SK-N-SH (cell line): ENCODE data around the gene POLL. TPM values are rescaled to one million over a fixed set of nuclear protein-coding genes. Genes with fewer than 3 reads are reported as not detected.

Source experiments
- CTCF ChIA-PET: fragments of 300-600, 350-600 bp; formaldehyde crosslinking; extraction: SDS; loops from one replicate; lab custom pipeline; 2021; lab: Yijun Ruan, JAX
- POLR2A ChIA-PET: fragments of 350-600 bp; sonication (Branson Sonifier 250); formaldehyde crosslinking; extraction: SDS; loops from one replicate; lab custom pipeline; 2020; ENCODE audit warnings: antibody characterized with exemption, inconsistent platforms; lab: Yijun Ruan, JAX
- DNase-seq: peaks from one replicate; pipeline ENCODE4 v3.0.0; 2012
- H2AFZ ChIP-seq: fragments of 200-600 bp; sonication (generic); 2 replicates; pipeline ENCODE4 v1.8.1; 2016; ENCODE audit warnings: antibody characterized with exemption, mild to moderate bottlenecking, low read depth
- H3F3A ChIP-seq: fragments of 200-600 bp; sonication (generic); replicated peaks from 2 replicates; pipeline ENCODE3; 2016; ENCODE audit warnings: antibody characterized with exemption, mild to moderate bottlenecking; ENCODE audit not compliant: insufficient read depth
- H3K27ac ChIP-seq, 2 experiments: fragments of 200-500 bp in 1 of 2; fragments of 200-600 bp in 1 of 2; sonication (Bioruptor generic) in 1 of 2; sonication (generic), shearing (Covaris generic) in 1 of 2; 2 replicates each; pipeline versions ENCODE4 v1.5.1 to v1.6.1; 2014 to 2016; ENCODE audit warnings: low read depth in 2 of 2, inconsistent platforms in 1 of 2, low read length in 1 of 2, mild to moderate bottlenecking in 1 of 2, mixed read lengths in 1 of 2
- H3K27me3 ChIP-seq: fragments of 200-600 bp; sonication (generic), shearing (Covaris generic); 2 replicates; pipeline ENCODE4 v1.6.1; 2016; ENCODE audit warnings: mixed run types; ENCODE audit not compliant: insufficient read depth
- H3K36me3 ChIP-seq, 2 experiments: fragments of 200-500 bp in 1 of 2; fragments of 200-600 bp in 1 of 2; sonication (Bioruptor generic) in 1 of 2; sonication (generic) in 1 of 2; replicated peaks in 1 of 2; 2 replicates each; pipeline versions ENCODE3 to v1.5.1; 2014 to 2016; ENCODE audit warnings: low read length in 1 of 2, mild to moderate bottlenecking in 1 of 2; ENCODE audit not compliant: insufficient read depth in 2 of 2, control insufficient read depth in 1 of 2
- H3K4me1 ChIP-seq, 2 experiments: fragments of 200-500 bp in 1 of 2; fragments of 200-600 bp in 1 of 2; sonication (Bioruptor generic) in 1 of 2; sonication (generic), shearing (Covaris generic) in 1 of 2; 2 replicates each; pipeline versions ENCODE4 v1.5.1 to v1.6.1; 2014 to 2016; ENCODE audit warnings: low read depth in 1 of 2, low read length in 1 of 2, mixed run types in 1 of 2; ENCODE audit not compliant: insufficient read depth in 2 of 2, control insufficient read depth in 1 of 2
- H3K4me2 ChIP-seq: fragments of 200-600 bp; sonication (generic), shearing (Covaris generic); 2 replicates; pipeline ENCODE4 v1.6.1; 2017; ENCODE audit warnings: mixed run types
- H3K4me3 ChIP-seq, 2 experiments: fragments of 200-500 bp in 1 of 2; fragments of 200-600 bp in 1 of 2; sonication (Bioruptor generic) in 1 of 2; sonication (generic), shearing (Covaris generic) in 1 of 2; 2 replicates each; pipeline versions ENCODE4 v1.5.1 to v1.8.1; 2014 to 2016; ENCODE audit warnings: low read depth in 2 of 2, inconsistent platforms in 1 of 2, low read length in 1 of 2, mild to moderate bottlenecking in 1 of 2, mixed read lengths in 1 of 2, moderate library complexity in 1 of 2
- H3K79me2 ChIP-seq: fragments of 200-600 bp; sonication (generic); 2 replicates; pipeline ENCODE4 v1.8.1; 2017; ENCODE audit warnings: mild to moderate bottlenecking; ENCODE audit not compliant: insufficient read depth
- H3K9ac ChIP-seq: fragments of 200-600 bp; sonication (generic); 2 replicates; pipeline ENCODE4 v1.6.1; 2017; ENCODE audit warnings: mixed run types
- H3K9me2 ChIP-seq: fragments of 200-600 bp; sonication (generic); 2 replicates; pipeline ENCODE4 v1.6.1; 2017; ENCODE audit warnings: mixed run types
- H3K9me3 ChIP-seq: fragments of 200-600 bp; sonication (generic); 2 replicates; pipeline ENCODE4 v1.6.1; 2017; ENCODE audit warnings: mixed run types, mild to moderate bottlenecking, moderate library complexity
- H4K20me1 ChIP-seq: fragments of 200-600 bp; sonication (generic); 2 replicates; pipeline ENCODE4 v1.6.1; 2017; ENCODE audit warnings: mild to moderate bottlenecking, mixed run types; ENCODE audit not compliant: insufficient read depth
- EZH2phosphoT487 ChIP-seq: fragments of 200-600 bp; sonication (generic); IDR thresholded peaks from 2 replicates; pipeline ENCODE4 v1.6.1; 2017; ENCODE audit warnings: low read depth, mixed run types, mild to moderate bottlenecking, antibody characterized with exemption, moderate library complexity, borderline replicate concordance
- JUND ChIP-seq: IDR thresholded peaks from 2 replicates; pipeline ENCODE4 v1.4.0; 2012
- RXRA ChIP-seq: IDR thresholded peaks from 2 replicates; pipeline ENCODE4 v1.4.0; 2012; ENCODE audit warnings: low read depth, mild to moderate bottlenecking, borderline replicate concordance
- TAF1 ChIP-seq: IDR thresholded peaks from 2 replicates; pipeline ENCODE4 v1.6.1; 2012; ENCODE audit warnings: low read depth, mild to moderate bottlenecking, low read length, moderate library complexity, borderline replicate concordance
- YY1 ChIP-seq: IDR thresholded peaks from 2 replicates; pipeline ENCODE4 v1.4.0; 2012; ENCODE audit warnings: low read depth, mild to moderate bottlenecking
- WGBS: methylation state at CpG from one replicate; pipeline ENCODE4 v1.1.6; 2017; ENCODE audit warnings: low lambda C conversion rate; 5-methylcytosine and 5-hydroxymethylcytosine counted together
- polyA plus RNA-seq, 3 experiments: library from polyadenylated mRNA; depleted of rRNA; stranded (reverse); fragments of >200 nt; gene quantifications; 2 replicates each; pipeline ENCODE4 v1.2.3, GENCODE V29; 2012
- TF ChIP-seq, protein P1 (sequence below): IDR thresholded peaks from 2 replicates; pipeline ENCODE4 v1.6.1; 2012; ENCODE audit warnings: mild to moderate bottlenecking, low read depth, low read length, moderate library complexity

POLL gene
- polyA plus RNA-seq, 1 of the 3 experiments (the other 2 are of a cell fraction): 22.0 TPM

DNA sequence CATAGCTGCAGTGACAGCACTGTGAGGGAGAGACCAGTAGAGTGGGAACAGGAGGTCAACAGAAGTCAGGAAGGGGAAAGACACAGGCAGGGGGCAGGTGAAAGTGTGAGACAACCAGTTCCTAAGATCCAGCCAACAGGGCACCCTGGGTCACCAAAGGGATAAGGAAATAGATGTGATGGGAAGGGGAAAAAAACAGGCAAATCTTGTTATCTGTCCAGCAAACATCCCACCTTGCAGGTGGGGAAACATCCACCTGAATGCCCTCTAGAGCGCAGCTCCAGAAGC, 42.5 kb upstream of the POLL start:
- ChIA-PET POLR2A (no interaction called here), CTCF (interaction anchor here (2.8 kb wide), 1 partner anchor 28 kb away, joined by 11 read pairs; no protein-coding TSS in a partner anchor)
- Histone ChIP-seq H2AFZ (no peak overlapping the region), H3K9ac (no peak overlapping the region), H3K4me1 (peaks cover 0 to 6% of the 10 kb centered on the region in 2 experiments; a peak in 1 of 4 replicates), H3F3A (no peaks in the 10 kb centered on the region), H3K79me2 (no peaks in the 10 kb centered on the region), H3K27me3 (no peaks in the 10 kb centered on the region), H4K20me1 (no peaks in the 10 kb centered on the region), H3K27ac (no peak overlapping the region), H3K4me3 (no peak overlapping the region), H3K9me3 (no peaks in the 10 kb centered on the region), H3K36me3 (peaks cover 0 to 10% of the 10 kb centered on the region in 2 experiments), H3K4me2 (no peak overlapping the region), H3K9me2 (no peaks in the 10 kb centered on the region)
- no peak for DNase-seq
- WGBS: 86% methylated on average over 1 of the region's 1 CpG
- TF ChIP-seq, protein P1, sequence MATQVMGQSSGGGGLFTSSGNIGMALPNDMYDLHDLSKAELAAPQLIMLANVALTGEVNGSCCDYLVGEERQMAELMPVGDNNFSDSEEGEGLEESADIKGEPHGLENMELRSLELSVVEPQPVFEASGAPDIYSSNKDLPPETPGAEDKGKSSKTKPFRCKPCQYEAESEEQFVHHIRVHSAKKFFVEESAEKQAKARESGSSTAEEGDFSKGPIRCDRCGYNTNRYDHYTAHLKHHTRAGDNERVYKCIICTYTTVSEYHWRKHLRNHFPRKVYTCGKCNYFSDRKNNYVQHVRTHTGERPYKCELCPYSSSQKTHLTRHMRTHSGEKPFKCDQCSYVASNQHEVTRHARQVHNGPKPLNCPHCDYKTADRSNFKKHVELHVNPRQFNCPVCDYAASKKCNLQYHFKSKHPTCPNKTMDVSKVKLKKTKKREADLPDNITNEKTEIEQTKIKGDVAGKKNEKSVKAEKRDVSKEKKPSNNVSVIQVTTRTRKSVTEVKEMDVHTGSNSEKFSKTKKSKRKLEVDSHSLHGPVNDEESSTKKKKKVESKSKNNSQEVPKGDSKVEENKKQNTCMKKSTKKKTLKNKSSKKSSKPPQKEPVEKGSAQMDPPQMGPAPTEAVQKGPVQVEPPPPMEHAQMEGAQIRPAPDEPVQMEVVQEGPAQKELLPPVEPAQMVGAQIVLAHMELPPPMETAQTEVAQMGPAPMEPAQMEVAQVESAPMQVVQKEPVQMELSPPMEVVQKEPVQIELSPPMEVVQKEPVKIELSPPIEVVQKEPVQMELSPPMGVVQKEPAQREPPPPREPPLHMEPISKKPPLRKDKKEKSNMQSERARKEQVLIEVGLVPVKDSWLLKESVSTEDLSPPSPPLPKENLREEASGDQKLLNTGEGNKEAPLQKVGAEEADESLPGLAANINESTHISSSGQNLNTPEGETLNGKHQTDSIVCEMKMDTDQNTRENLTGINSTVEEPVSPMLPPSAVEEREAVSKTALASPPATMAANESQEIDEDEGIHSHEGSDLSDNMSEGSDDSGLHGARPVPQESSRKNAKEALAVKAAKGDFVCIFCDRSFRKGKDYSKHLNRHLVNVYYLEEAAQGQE: no peak
- no peak for TF ChIP-seq TAF1
- TF ChIP-seq RXRA: no peak
- no peak for TF ChIP-seq JUND
- TF ChIP-seq EZH2phosphoT487: no peak
- TF ChIP-seq YY1: no peak

DNA sequence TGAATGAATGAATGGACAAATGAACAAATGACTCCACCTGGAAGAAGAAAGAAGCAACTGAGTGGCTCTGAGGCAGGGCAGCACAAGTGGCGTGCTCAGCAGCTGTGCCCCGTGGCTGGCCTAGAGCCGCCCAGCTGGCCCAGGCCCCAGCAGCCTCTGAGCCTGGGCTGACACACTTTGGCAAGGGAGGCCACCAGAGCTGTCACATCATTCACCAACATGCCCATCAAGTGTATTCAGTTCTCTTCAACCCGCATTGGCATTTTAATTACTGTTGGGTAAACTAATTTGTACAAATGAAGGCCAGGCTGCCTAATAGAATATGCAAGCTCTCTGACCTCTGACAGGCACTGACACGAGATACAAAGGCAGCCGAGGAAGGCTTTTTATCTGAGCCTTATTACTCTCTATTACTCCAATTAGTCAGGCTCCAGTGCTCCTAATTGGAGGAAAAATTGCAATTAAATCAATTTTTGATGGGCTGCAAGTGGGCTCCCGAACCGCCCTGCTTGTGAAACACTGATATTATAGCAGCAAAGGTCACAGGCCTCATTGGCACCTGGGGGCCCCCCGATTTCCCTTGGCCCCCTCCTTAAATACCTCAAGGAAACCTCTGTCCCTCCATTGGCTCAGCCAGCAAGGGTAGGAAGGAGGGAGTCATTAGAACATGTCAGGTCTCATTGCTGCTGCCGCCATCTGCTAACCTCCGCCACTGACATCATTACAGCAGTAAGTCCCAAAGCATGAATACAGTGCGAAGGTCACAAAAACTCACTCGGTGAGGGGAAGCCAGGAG, 42.0 kb upstream of the POLL start:
- peaks cover 0 to 10% of the 10 kb centered on the region in 2 experiments for H3K36me3 ChIP-seq
- peaks cover 0 to 6% of the 10 kb centered on the region in 2 experiments; a peak in 1 of 4 replicates for H3K4me1 ChIP-seq
- H3K9me3 ChIP-seq: no peaks in the 10 kb centered on the region
- H4K20me1 ChIP-seq: no peaks in the 10 kb centered on the region
- ChIA-PET CTCF (interaction anchor here (1.6 to 2.8 kb wide), 3 partner anchors 14 to 151 kb away, joined by 4 to 11 read pairs (median 5); no protein-coding TSS in a partner anchor), POLR2A (no interaction called here)
- no peak for DNase-seq
- H3K4me3 ChIP-seq: no peak overlapping the region
- 88% methylated on average over 13 of the region's 13 CpGs for whole genome bisulfite sequencing
- H3K9ac ChIP-seq: no peak overlapping the region
- no peak overlapping the region for H3K27ac ChIP-seq
- TF ChIP-seq, protein P1: no peak
- no peak for TF ChIP-seq EZH2phosphoT487
- H3K79me2 ChIP-seq: no peaks in the 10 kb centered on the region
- no peak overlapping the region for H2AFZ ChIP-seq
- no peaks in the 10 kb centered on the region for H3K27me3 ChIP-seq
- H3K9me2 ChIP-seq: no peaks in the 10 kb centered on the region
- no peak overlapping the region for H3K4me2 ChIP-seq
- H3F3A ChIP-seq: no peaks in the 10 kb centered on the region
